Measurements from ENCODE around the gene PNKD. TPM values are rescaled to one million over a fixed set of nuclear protein-coding genes. Genes with fewer than 3 reads are reported as not detected.

PNKD gene
- total RNA-seq, 1 experiment from 2014 or later = 49.8 TPM

DNA sequence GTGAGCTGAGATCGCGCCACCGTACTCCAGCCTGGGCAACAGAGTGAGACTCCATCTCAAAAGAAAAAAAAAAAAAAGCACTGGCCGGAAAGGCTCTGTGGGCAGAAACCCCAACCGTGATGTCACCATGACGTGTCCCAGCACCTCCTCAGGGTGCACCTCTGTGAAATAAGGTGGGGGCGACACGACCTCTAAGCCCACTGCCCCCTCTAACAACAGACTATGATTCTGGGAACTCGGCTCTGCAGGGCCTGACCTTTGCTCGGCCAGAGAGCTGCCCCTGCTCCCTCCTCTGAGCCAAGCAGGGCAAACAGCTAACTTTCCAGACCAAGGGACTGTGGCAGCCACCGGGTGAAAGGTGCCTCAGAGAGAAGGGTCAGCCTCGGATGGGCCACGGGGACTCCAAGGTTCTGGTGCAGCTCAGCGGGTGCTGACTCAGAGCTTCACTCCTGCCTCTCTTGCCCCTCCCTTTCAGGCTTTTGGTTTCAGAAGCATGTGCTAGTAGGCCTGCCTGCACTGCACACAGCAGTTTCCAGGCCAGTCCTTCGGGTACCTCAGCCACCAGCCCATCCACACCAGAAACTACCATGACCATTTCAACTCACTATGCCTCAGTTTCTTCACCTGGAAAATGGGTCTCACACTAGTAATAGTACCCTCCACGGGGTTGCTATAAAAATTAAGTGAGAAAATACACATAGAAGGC is 13.9 kb downstream of the PNKD start (continued):
- no peak for TF ChIP-seq AFF4 (CRISPR knock-in tag; IDR thresholded peaks at IDR 0.05; ENCODE audit: borderline replicate concordance)

GRCh38 chr2:218285604-218286003 is 15.3 kb downstream of the PNKD start:
- no peaks in the 10 kb centered on the region for H3K9me3 Mint-ChIP-seq
- H3K36me3 Mint-ChIP-seq = no peaks in the 10 kb centered on the region
- ATAC-seq = no peak
- ChIA-PET CTCF (interaction anchor here (1.4 to 3.2 kb wide), 3 partner anchors 13 to 72 kb away, joined by 3 to 21 read pairs (median 14); partner anchors contain the start of gene CATIP), POLR2A (no interaction called here)
- H3K27me3 Mint-ChIP-seq (ENCODE audit: low read depth) = no peaks in the 10 kb centered on the region
- no peak overlapping the region for H3K4me3 Mint-ChIP-seq
- H3K4me1 Mint-ChIP-seq = peaks cover 19% of the 10 kb centered on the region
- DNase-seq (ENCODE audit: low spot score) = no peak
- peak overlapping the region; percentile 11; the same call in 1 of the 2 replicates for H3K27ac Mint-ChIP-seq
- TF ChIP-seq ZNF671 (CRISPR knock-in tag; IDR thresholded peaks at IDR 0.05) (no peak), NR3C1 (CRISPR knock-in tag; conservative IDR thresholded peaks at IDR 0.05; ENCODE audit: low read depth) (no peak)

DNA sequence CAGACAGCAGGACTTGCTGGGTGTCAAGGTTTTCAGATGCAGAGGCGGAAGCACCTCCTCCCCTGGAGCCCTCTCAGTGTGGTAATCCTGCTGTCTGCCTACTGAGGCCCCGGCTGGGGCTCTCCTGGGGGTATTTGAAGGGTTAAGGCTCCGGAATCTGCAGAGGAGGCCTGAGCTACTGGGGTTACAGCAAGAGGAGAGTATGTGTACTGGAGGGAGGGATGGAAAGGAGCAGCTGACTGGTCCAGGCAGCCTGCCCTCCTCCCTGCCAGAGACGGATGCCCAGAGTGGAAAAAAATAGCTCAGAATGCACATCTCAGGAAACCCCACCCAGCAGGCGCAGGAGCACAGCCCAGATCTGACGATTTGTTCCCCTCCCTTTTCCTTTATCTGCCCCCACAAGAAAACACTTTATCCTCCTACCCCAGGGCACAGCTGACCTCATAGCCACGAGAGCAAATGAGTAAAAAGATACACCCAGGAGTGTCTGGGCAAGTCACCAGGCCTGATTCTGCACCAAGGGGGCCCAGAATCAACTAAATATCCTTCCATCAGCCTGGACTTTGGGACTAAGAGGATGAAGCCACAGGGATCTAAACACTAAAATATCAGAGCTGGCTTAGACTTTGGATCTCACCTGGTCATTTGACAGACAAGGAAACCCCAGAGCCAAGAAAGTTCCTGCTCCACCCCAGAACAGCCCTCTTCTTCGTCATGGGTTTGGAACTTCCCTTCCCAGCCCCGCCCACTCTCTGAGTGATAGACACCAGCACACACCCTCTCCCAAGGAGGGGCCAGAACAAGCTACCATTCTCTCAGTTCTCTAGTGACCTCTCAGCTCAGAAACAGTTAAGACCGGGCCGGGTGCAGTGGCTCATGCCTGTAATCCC is 16.5 kb downstream of the PNKD start:
- no peak overlapping the region; the same call in 1 of the 2 replicates for H3K4me3 Mint-ChIP-seq
- DNase-seq (ENCODE audit: low spot score) (peak; percentile 78), ATAC-seq (peak; percentile 93)
- H3K27me3 Mint-ChIP-seq (ENCODE audit: low read depth) = 0 out of 2 replicates have a peak, but pooled peaks cover 4% of the 10 kb centered on the region
- peaks cover 26% of the 10 kb centered on the region for H3K4me1 Mint-ChIP-seq
- no peaks in the 10 kb centered on the region for H3K9me3 Mint-ChIP-seq
- no peak for TF ChIP-seq ZNF121 (CRISPR knock-in tag; IDR thresholded peaks at IDR 0.05)
- no peak for TF ChIP-seq ZNF532 (CRISPR knock-in tag; IDR thresholded peaks at IDR 0.05; ENCODE audit: borderline replicate concordance)
- TF ChIP-seq ZNF416 (CRISPR knock-in tag; IDR thresholded peaks at IDR 0.05) = no peak
- peak; percentile 66 for TF ChIP-seq ZNF423 (CRISPR knock-in tag; IDR thresholded peaks at IDR 0.05)
- TF ChIP-seq NR3C1 (CRISPR knock-in tag; conservative IDR thresholded peaks at IDR 0.05; ENCODE audit: low read depth) = no peak
- ChIA-PET POLR2A (interaction anchor here (0.5 to 1.8 kb wide), 6 partner anchors 12 to 1592 kb away, joined by 3 to 10 read pairs (median 4); partner anchors contain the start of genes AAMP, IGFBP5 and PNKD), CTCF (interaction anchor here (0.5 to 3.2 kb wide), 13 partner anchors 14 to 1302 kb away, joined by 3 to 21 read pairs (median 6); partner anchors contain the start of genes AAMP, CATIP, CTDSP1 and PNKD)
- H3K36me3 Mint-ChIP-seq = no peaks in the 10 kb centered on the region
- peak overlapping the region; percentile 43 for H3K27ac Mint-ChIP-seq

Data from WTC11 (cell line).